DOHH2 (cell line): ENCODE results near the gene NKIRAS1.

ENCODE experiments used
- EZH2phosphoT487 ChIP-seq: fragments of 200-600 bp; sonication (generic); IDR thresholded peaks from 2 replicates; pipeline ENCODE4 v1.6.1; 2017; ENCODE audit warnings: borderline replicate concordance, mild to moderate bottlenecking, antibody characterized with exemption, low read length, moderate library complexity, mixed read lengths
- TF ChIP-seq, protein P1 (sequence below): fragments of 200-600 bp; sonication (generic); IDR thresholded peaks from one replicate; pipeline ENCODE4 v1.5.1; 2014; ENCODE audit warnings: antibody characterized with exemption, mild to moderate bottlenecking, low read depth, low read length; ENCODE audit not compliant: poor library complexity, severe bottlenecking

DNA sequence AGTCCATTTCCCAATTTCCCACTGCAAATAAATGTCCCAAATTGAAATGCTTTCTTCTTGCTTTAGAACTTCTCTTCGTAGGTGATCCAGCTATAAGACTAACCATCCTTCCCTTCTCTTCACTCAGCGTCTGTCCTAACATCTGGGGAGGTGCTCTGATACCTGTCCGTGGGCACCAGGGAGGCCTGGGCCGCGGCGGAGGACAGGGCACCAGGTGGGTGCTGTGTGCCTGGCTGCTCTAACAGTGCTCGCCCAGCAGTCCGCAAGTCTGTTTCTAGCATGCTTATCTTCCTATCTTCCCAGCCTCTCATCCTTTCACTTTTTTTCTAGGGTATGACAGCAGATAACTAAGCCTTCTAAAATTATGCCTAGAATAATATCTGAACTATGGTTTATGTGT, 37.3 kb downstream of the NKIRAS1 start:
- TF ChIP-seq EZH2phosphoT487: no peak
- TF ChIP-seq, protein P1, sequence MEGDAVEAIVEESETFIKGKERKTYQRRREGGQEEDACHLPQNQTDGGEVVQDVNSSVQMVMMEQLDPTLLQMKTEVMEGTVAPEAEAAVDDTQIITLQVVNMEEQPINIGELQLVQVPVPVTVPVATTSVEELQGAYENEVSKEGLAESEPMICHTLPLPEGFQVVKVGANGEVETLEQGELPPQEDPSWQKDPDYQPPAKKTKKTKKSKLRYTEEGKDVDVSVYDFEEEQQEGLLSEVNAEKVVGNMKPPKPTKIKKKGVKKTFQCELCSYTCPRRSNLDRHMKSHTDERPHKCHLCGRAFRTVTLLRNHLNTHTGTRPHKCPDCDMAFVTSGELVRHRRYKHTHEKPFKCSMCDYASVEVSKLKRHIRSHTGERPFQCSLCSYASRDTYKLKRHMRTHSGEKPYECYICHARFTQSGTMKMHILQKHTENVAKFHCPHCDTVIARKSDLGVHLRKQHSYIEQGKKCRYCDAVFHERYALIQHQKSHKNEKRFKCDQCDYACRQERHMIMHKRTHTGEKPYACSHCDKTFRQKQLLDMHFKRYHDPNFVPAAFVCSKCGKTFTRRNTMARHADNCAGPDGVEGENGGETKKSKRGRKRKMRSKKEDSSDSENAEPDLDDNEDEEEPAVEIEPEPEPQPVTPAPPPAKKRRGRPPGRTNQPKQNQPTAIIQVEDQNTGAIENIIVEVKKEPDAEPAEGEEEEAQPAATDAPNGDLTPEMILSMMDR: no peak
